MM.1S (cell line): ENCODE results near the gene ANGPTL8.

Experiments
- CTCF ChIP-seq: fragments of 300-600 bp; sonication (generic); IDR thresholded peaks from 2 replicates; pipeline ENCODE4 v1.5.1; 2016; ENCODE audit warnings: antibody characterized with exemption, low read length, mixed read lengths
- EZH2 ChIP-seq: fragments of 300-600 bp; sonication (generic); optimal IDR thresholded peaks from 2 replicates; pipeline ENCODE3; 2017; ENCODE audit warnings: low read depth, mild to moderate bottlenecking, antibody characterized with exemption, low read length, mixed read lengths
- EZH2phosphoT487 ChIP-seq: fragments of 300-600 bp; sonication (generic); IDR thresholded peaks from 2 replicates; pipeline ENCODE4 v1.6.1; 2018; ENCODE audit warnings: antibody characterized with exemption, low read length

GRCh38 chr19:11236324-11237301 lies 2.8 kb upstream of the ANGPTL8 start:
- TF ChIP-seq CTCF (no peak), EZH2phosphoT487 (no peak), EZH2 (no peak)
